Retinal pigment epithelial cell (primary cell): Measurements from ENCODE around the gene MEAF6.

Source experiments
- DNase-seq: peaks from one replicate; pipeline ENCODE4 v3.0.0-alpha.2; 2010; ENCODE audit warnings: low read depth
- H3K4me3 ChIP-seq: 2 replicates; pipeline ENCODE4 v1.5.1; 2011; ENCODE audit warnings: mild to moderate bottlenecking, low read length, control low read depth, moderate library complexity
- CTCF ChIP-seq: conservative IDR thresholded peaks from 2 replicates; pipeline ENCODE4 v1.5.1; 2011; ENCODE audit warnings: low read depth, low read length, control low read depth, inconsistent platforms

Gene MEAF6

DNA sequence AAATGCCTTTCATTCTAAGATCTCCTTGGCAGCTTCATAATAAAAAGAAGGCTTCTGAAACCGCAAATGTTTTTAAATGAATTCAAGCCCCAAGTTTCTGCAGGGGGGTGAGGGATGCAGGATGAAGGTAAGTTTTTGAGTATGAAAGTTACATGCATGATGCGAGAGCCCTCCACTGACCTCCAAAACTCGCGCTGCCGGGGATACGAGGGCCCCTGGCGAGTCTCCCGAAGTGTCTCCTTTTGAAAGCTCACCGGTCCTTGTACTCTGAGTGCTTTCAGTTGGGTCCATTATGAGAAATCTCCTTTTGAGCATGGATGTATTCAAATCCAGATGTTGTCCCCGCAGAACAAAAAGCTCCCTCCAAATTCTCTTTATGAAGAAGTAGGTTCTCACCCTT, 59.0 kb downstream of the MEAF6 start:
- no peak for DNase-seq
- no peak for TF ChIP-seq CTCF
- H3K4me3 ChIP-seq = no peak overlapping the region

- TF ChIP-seq CTCF = no peak
- H3K4me3 ChIP-seq = no peak overlapping the region
- DNase-seq = no peak
Observed at GRCh38 chr1:37453647-37454046, 60.9 kb downstream of the MEAF6 start.

DNA sequence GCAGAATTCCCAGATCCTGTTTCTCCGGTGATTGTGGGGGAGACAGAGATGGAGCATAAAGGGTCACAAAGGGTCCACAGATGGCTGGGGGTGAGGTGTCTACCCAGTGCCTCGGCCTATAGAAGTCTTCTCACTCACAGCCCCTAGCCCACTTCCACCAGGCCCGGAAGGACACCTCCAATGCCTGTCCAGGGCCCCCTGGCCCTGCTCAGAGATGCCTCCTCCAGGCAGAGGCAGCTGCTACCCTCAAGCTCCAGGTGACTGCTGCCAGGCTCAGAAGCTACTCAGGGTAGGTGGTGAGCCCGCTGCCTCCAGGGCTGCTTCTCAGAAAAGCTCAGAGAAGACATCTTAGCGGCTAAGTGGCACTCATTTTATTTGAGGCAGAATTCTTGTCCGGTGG, 62.1 kb downstream of the MEAF6 start:
- TF ChIP-seq CTCF = no peak
- no peak overlapping the region for H3K4me3 ChIP-seq
- no peak for DNase-seq

DNA sequence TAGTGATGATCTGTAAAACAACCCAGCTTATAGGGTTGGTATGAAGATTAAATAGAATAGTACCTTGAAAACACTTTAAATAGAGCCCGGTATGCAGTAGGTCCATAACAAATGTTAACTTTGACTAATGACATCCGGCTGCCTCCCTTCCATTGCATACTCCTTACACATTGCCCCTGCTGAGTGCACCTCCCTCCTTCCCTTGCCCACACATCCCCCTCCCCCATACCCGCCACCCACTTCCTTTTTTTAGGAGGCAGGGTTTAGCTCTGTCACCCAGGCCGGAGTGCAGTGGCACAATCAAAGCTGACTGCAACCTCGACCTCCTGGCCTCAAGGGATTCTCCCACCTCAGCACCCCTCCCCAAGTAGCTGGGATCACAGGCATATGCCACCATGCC, 64.6 kb downstream of the MEAF6 start:
- DNase-seq = no peak
- H3K4me3 ChIP-seq = no peak overlapping the region
- TF ChIP-seq CTCF = no peak

GRCh38 chr1:37448691-37449417, 65.7 kb downstream of the MEAF6 start:
- no peak for DNase-seq
- TF ChIP-seq CTCF = no peak

DNA sequence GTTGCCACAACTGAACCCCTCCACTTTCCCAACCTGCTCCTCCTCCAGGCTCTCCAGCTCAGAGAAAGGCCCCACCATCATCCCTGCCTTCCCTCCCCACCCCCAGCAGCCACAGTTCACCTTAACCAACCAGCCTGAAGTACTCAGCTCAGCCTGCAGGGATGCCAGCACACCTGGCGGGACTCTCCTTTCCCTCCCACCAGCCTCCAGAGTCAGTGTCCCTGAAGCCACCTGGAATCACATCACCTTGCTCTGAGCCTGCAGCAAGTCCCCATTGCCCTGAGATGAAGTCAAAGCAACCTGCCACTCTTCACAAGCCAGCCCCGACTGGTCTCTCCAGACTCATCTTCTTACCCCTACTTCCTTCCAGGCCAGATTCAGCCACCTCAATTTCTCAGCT, 66.4 kb downstream of the MEAF6 start:
- TF ChIP-seq CTCF = no peak
- no peak overlapping the region for H3K4me3 ChIP-seq
- DNase-seq = no peak

More at GRCh38 chr1:37448691-37449417, 65.7 kb downstream of the MEAF6 start:
- H3K4me3 ChIP-seq = no peak overlapping the region

DNA sequence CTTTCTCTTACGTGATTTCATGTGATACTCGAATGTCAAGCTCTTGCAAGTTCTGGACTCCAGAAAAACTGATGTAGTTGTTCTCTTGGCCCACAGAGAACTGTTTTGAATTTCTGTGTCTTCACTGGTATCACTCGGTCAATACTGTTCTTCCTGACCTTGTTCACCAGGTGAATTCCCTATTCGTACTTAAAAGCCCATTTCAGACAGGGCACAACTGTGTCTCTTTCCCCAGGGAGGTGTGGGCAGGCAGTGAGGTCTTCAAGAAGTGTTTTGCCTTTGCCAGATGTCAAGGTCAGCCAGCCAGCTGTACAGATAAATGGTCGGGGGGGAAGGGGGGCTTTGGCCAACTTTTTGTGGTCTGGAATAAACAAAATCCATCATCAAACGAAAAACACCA, 67.7 kb downstream of the MEAF6 start:
- no peak for TF ChIP-seq CTCF
- no peak for DNase-seq
- H3K4me3 ChIP-seq = no peak overlapping the region
